Measurements from ENCODE around the gene KCNK6.

The KCNK6 gene

DNA sequence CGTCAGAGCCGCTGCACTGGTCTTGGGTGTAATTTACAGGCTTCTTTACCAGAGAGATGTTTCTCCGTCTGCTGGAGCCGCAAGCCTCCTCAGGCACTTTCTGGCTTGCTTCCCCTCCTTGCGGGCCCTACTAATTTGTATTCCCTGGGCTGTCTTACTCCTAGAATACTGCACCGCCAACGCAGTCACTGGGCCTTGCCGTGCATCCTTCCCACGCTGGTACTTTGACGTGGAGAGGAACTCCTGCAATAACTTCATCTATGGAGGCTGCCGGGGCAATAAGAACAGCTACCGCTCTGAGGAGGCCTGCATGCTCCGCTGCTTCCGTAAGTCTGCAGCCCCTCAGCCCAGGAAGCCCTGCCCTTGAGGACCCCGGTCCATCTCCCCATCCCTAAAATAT is 29.7 kb upstream of the KCNK6 start:
- TF ChIP-seq CTCF (conservative IDR thresholded peaks at IDR 0.05; ENCODE audit: low read length) (no peak), EZH2phosphoT487 (IDR thresholded peaks at IDR 0.05; ENCODE audit: borderline replicate concordance) (no peak)
- Histone ChIP-seq H3K9ac (ENCODE audit: low read depth, low read length, poor library complexity, severe bottlenecking) (no peak overlapping the region), H3K4me2 (ENCODE audit: low read depth, low read length, poor library complexity, severe bottlenecking) (no peak overlapping the region), H3K36me3 (ENCODE audit: insufficient read depth, low read length) (peaks cover 84% of the 10 kb centered on the region; the same call in 1 of the 2 replicates), H4K20me1 (ENCODE audit: insufficient read depth, low read length, poor library complexity, severe bottlenecking) (no peaks in the 10 kb centered on the region), H3K9me3 (ENCODE audit: insufficient read depth, low read depth, low read length) (no peaks in the 10 kb centered on the region), H2AFZ (ENCODE audit: low read length) (no peak overlapping the region), H3F3A (ENCODE audit: low read depth) (no peaks in the 10 kb centered on the region), H3K27me3 (ENCODE audit: insufficient read depth, low read length, poor library complexity, severe bottlenecking) (no peaks in the 10 kb centered on the region), H3K79me2 (ENCODE audit: insufficient read depth, low read length) (peaks cover 6% of the 10 kb centered on the region; the same call in 1 of the 2 replicates), H3K4me1 (ENCODE audit: insufficient read depth, low read length, poor library complexity, severe bottlenecking) (no peaks in the 10 kb centered on the region), H3K9me2 (replicated peaks; ENCODE audit: low read depth, low read length) (no peaks in the 10 kb centered on the region), H3K4me3 (ENCODE audit: low read length, poor library complexity, severe bottlenecking) (no peak overlapping the region)

- Histone ChIP-seq H3K79me2 (ENCODE audit: insufficient read depth, low read length) (peaks cover 4% of the 10 kb centered on the region; the same call in 1 of the 2 replicates), H3K4me1 (ENCODE audit: insufficient read depth, low read length, poor library complexity, severe bottlenecking) (no peaks in the 10 kb centered on the region), H2AFZ (ENCODE audit: low read length) (no peak overlapping the region), H3K9ac (ENCODE audit: low read depth, low read length, poor library complexity, severe bottlenecking) (no peak overlapping the region), H3K4me2 (ENCODE audit: low read depth, low read length, poor library complexity, severe bottlenecking) (no peak overlapping the region), H3K9me2 (replicated peaks; ENCODE audit: low read depth, low read length) (no peaks in the 10 kb centered on the region), H3K4me3 (ENCODE audit: low read length, poor library complexity, severe bottlenecking) (no peak overlapping the region), H4K20me1 (ENCODE audit: insufficient read depth, low read length, poor library complexity, severe bottlenecking) (no peaks in the 10 kb centered on the region), H3K9me3 (ENCODE audit: insufficient read depth, low read depth, low read length) (no peaks in the 10 kb centered on the region), H3K27me3 (ENCODE audit: insufficient read depth, low read length, poor library complexity, severe bottlenecking) (no peaks in the 10 kb centered on the region), H3F3A (ENCODE audit: low read depth) (no peaks in the 10 kb centered on the region), H3K36me3 (ENCODE audit: insufficient read depth, low read length) (peaks cover 76% of the 10 kb centered on the region; the same call in 1 of the 2 replicates)
- TF ChIP-seq CTCF (conservative IDR thresholded peaks at IDR 0.05; ENCODE audit: low read length) (no peak), EZH2phosphoT487 (IDR thresholded peaks at IDR 0.05; ENCODE audit: borderline replicate concordance) (no peak)
Observed at GRCh38 chr19:38290631-38291147, 29.0 kb upstream of the KCNK6 start.

DNA sequence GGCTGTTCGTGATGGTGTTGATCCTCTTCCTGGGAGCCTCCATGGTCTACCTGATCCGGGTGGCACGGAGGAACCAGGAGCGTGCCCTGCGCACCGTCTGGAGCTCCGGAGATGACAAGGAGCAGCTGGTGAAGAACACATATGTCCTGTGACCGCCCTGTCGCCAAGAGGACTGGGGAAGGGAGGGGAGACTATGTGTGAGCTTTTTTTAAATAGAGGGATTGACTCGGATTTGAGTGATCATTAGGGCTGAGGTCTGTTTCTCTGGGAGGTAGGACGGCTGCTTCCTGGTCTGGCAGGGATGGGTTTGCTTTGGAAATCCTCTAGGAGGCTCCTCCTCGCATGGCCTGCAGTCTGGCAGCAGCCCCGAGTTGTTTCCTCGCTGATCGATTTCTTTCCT is 27.8 kb upstream of the KCNK6 start:
- peaks cover 67% of the 10 kb centered on the region; the same call in 1 of the 2 replicates for H3K36me3 ChIP-seq (ENCODE audit: insufficient read depth, low read length)

More for the DNA sequence above, 27.8 kb upstream of the KCNK6 start:
- Histone ChIP-seq H3K9ac (ENCODE audit: low read depth, low read length, poor library complexity, severe bottlenecking) (no peak overlapping the region), H4K20me1 (ENCODE audit: insufficient read depth, low read length, poor library complexity, severe bottlenecking) (no peaks in the 10 kb centered on the region), H2AFZ (ENCODE audit: low read length) (no peak overlapping the region), H3K27me3 (ENCODE audit: insufficient read depth, low read length, poor library complexity, severe bottlenecking) (no peaks in the 10 kb centered on the region), H3F3A (ENCODE audit: low read depth) (no peaks in the 10 kb centered on the region), H3K79me2 (ENCODE audit: insufficient read depth, low read length) (no peaks in the 10 kb centered on the region), H3K9me2 (replicated peaks; ENCODE audit: low read depth, low read length) (no peaks in the 10 kb centered on the region), H3K4me1 (ENCODE audit: insufficient read depth, low read length, poor library complexity, severe bottlenecking) (no peaks in the 10 kb centered on the region), H3K4me3 (ENCODE audit: low read length, poor library complexity, severe bottlenecking) (no peak overlapping the region), H3K4me2 (ENCODE audit: low read depth, low read length, poor library complexity, severe bottlenecking) (no peak overlapping the region), H3K9me3 (ENCODE audit: insufficient read depth, low read depth, low read length) (no peaks in the 10 kb centered on the region)
- TF ChIP-seq EZH2phosphoT487 (IDR thresholded peaks at IDR 0.05; ENCODE audit: borderline replicate concordance): no peak
- no peak for TF ChIP-seq CTCF (conservative IDR thresholded peaks at IDR 0.05; ENCODE audit: low read length)
